ENCODE results near the gene FHOD3. TPM values are rescaled to one million over a fixed set of nuclear protein-coding genes. Genes with fewer than 3 reads are reported as not detected.

The FHOD3 gene
- total and polyA plus RNA-seq, 2 of the 13 experiments (the other 11 are each of a cell fraction or from before 2014, with no cell fraction given): 0.07 TPM; not detected in 1

GRCh38 chr18:36427831-36428230 lies 130.3 kb downstream of the FHOD3 start (continued):
- TF ChIP-seq ZBTB4 (CRISPR knock-in tag; IDR thresholded peaks at IDR 0.05; ENCODE audit: borderline replicate concordance): no peak
- TF ChIP-seq ELK4 (CRISPR knock-in tag; IDR thresholded peaks at IDR 0.05; ENCODE audit: borderline replicate concordance): no peak
- no peak for TF ChIP-seq PAWR (CRISPR knock-in tag; IDR thresholded peaks at IDR 0.05; ENCODE audit: borderline replicate concordance)
- TF ChIP-seq YY1 (IDR thresholded peaks at IDR 0.05; ENCODE audit: insufficient read depth, insufficient replicate concordance, low read depth, low read length): no peak
- TF ChIP-seq ZNF564 (CRISPR knock-in tag; IDR thresholded peaks at IDR 0.05): no peak
- TF ChIP-seq ZNF331 (CRISPR knock-in tag; IDR thresholded peaks at IDR 0.05): no peak
- TF ChIP-seq HDAC6 (IDR thresholded peaks at IDR 0.05; ENCODE audit: low read depth, low read length): no peak
- TF ChIP-seq MLX (CRISPR knock-in tag; IDR thresholded peaks at IDR 0.05): no peak
- TF ChIP-seq ZC3H4 (CRISPR knock-in tag; IDR thresholded peaks at IDR 0.05; ENCODE audit: borderline replicate concordance): no peak
- no peak for TF ChIP-seq ATF4 (CRISPR knock-in tag; IDR thresholded peaks at IDR 0.05)
- no peak for TF ChIP-seq RFX5 (IDR thresholded peaks at IDR 0.05; ENCODE audit: low read depth, low read length)
- TF ChIP-seq THRA (CRISPR knock-in tag; IDR thresholded peaks at IDR 0.05; ENCODE audit: borderline replicate concordance): no peak
- no peak for TF ChIP-seq MTA1 (CRISPR knock-in tag; IDR thresholded peaks at IDR 0.05; ENCODE audit: borderline replicate concordance)
- no peak for TF ChIP-seq UBTF (CRISPR knock-in tag; IDR thresholded peaks at IDR 0.05)

Measured in HepG2 (cell line).